Lung (tissue), 12 donors: ENCODE measurements around the gene RAI1. TPM values are rescaled to one million over a fixed set of nuclear protein-coding genes. Genes with fewer than 3 reads are reported as not detected.

ENCODE experiments used
- ATAC-seq: fragments of 200-7000 bp; cut with Tn5 transposase; one replicate; pipeline ENCODE4 v1.9.1; 2020; ENCODE audit warnings: moderate number of reproducible peaks; ENCODE audit not compliant: insufficient read depth, low FRiP score
- DNase-seq, 3 donors: peaks; one replicate each; pipeline ENCODE4 v3.0.0-alpha.2; 2013 to 2017
- H3K27ac ChIP-seq, 2 donors: one replicate each; pipeline ENCODE4 v1.5.1; 2013; ENCODE audit warnings: mild to moderate bottlenecking in 2 of 2, moderate library complexity in 2 of 2, control low read depth in 1 of 2, inconsistent platforms in 1 of 2, low read depth in 1 of 2, low read length in 1 of 2
- H3K27me3 ChIP-seq, 3 donors: one replicate each; pipeline ENCODE4 v1.5.1; 2013; ENCODE audit warnings: low read length in 2 of 3; ENCODE audit not compliant: control insufficient read depth in 3 of 3, insufficient read depth in 3 of 3
- H3K36me3 ChIP-seq, 4 donors: one replicate each; pipeline ENCODE4 v1.5.1; 2013; ENCODE audit warnings: low read length in 4 of 4, mild to moderate bottlenecking in 1 of 4, moderate library complexity in 1 of 4; ENCODE audit not compliant: control insufficient read depth in 4 of 4, insufficient read depth in 4 of 4
- H3K4me1 ChIP-seq, 5 donors: one replicate each; pipeline ENCODE4 v1.5.1; 2013; ENCODE audit warnings: low read length in 5 of 5, mild to moderate bottlenecking in 2 of 5, moderate library complexity in 1 of 5; ENCODE audit not compliant: control insufficient read depth in 5 of 5, insufficient read depth in 5 of 5
- H3K4me3 ChIP-seq: one replicate; pipeline ENCODE4 v1.5.1; 2013; ENCODE audit warnings: mild to moderate bottlenecking, control low read depth, moderate library complexity
- H3K9ac ChIP-seq, 2 donors: one replicate each; pipeline ENCODE4 v1.5.1; 2013; ENCODE audit warnings: low read length in 2 of 2, control low read depth in 1 of 2; ENCODE audit not compliant: insufficient read depth in 1 of 2
- H3K9me3 ChIP-seq, 4 donors: one replicate each; pipeline ENCODE4 v1.5.1; 2013; ENCODE audit warnings: low read length in 3 of 4, mild to moderate bottlenecking in 1 of 4, moderate library complexity in 1 of 4; ENCODE audit not compliant: control insufficient read depth in 4 of 4, insufficient read depth in 3 of 4
- CTCF ChIP-seq: IDR thresholded peaks from 2 replicates; pipeline ENCODE4 v1.5.1; 2012; ENCODE audit warnings: mild to moderate bottlenecking; ENCODE audit errors: control extremely low read depth, extremely low read depth
- WGBS, 2 donors: extraction: QIAGEN DNeasy Blood & Tissue Kit; methylation state at CpG; one replicate each; pipeline ENCODE4 v1.1.7; 2013; 5-methylcytosine and 5-hydroxymethylcytosine counted together
- polyA plus RNA-seq, 2 donors: library from polyadenylated mRNA; stranded (reverse); fragments of 200-250 nt; gene quantifications; one replicate each; pipeline ENCODE4 v1.2.1, GENCODE V29; 2013
- total RNA-seq, 2 donors: library from RNA; depleted of rRNA in 1 of 2; stranded (reverse); fragments of >200 nt in 1 of 2; gene quantifications; one replicate each; pipeline ENCODE4 v1.2.1, GENCODE V29; 2014 to 2021
- donor health status: control.
- donor health status: control.
- donor health status: Bipolar disorder and iron deficiency.
- donor health status: healthy.
- donor health status: DM: yes; HTN: yes; CAD: no.

RAI1 gene
- total and polyA plus RNA-seq, 4 donors: 14.5 to 44.4 (median 28.3) TPM

DNA sequence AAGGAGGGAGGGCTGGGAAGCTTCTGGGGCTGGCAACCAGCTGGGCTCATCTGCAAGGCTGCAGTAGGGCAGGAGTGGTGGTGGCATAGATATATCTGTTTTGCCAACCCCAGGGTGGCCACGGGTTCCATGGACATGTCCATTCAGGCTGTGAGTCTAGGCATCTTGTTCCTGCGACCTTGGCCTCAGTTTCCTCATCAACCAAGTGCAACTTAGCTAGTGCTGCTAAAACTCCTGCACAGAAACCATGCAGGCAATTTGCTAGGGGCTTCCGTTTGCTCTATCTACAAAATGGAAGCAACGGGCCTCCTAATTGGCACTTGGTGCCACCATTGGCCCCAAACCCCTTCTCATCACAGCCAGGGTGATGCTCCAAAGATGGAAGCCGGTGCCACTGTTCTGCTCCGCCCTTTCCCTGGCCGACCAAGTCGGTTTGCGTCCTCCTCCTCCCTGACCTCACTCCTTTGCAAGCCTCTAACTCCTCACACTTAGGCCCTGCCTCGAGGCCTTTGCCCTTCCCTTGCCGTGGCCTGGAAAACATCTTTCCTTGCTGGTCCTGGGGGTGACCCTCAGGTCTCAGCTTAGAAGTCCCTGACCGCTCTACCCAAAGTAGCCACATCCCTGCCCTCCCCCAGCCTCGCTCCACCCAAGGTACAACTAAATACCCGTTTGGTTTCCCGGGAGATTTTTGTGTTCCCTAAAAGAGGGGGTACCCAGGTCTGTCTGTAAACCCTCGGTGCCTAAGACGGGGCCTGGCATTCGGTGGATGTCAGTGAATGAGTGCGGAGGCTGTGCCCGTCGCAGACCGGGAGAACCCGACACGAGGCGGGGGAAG, 154.4 kb downstream of the RAI1 start:
- peak overlapping the region; percentile 71 to 72 for H3K27ac ChIP-seq
- peak overlapping the region; percentile 2 to 27 for H3K9ac ChIP-seq
- H3K36me3 ChIP-seq: peaks cover 0 to 7% (median 0%) of the 10 kb centered on the region in 4 donors
- ATAC-seq (no peak), DNase-seq (no peak)
- WGBS, 2 donors: 28 to 36% methylated on average over 25 of the region's 25 CpGs
- peaks cover 17 to 67% (median 45%) of the 10 kb centered on the region in 5 donors for H3K4me1 ChIP-seq
- no peaks in the 10 kb centered on the region for H3K9me3 ChIP-seq
- H3K4me3 ChIP-seq: peak overlapping the region; percentile 74
- no peak for TF ChIP-seq CTCF
- no peaks in the 10 kb centered on the region for H3K27me3 ChIP-seq

GRCh38 chr17:17836250-17836817, 155.1 kb downstream of the RAI1 start:
- peak; percentile 97 for DNase-seq
- Histone ChIP-seq H3K9ac (peak overlapping the region; percentile 23 to 82), H3K4me3 (peak overlapping the region; percentile 74), H3K27me3 (no peaks in the 10 kb centered on the region), H3K4me1 (peaks cover 22 to 67% (median 45%) of the 10 kb centered on the region in 5 donors), H3K27ac (peak overlapping the region; percentile 98 to 100), H3K9me3 (no peaks in the 10 kb centered on the region), H3K36me3 (peaks cover 0 to 2% (median 0%) of the 10 kb centered on the region in 4 donors)
- peak; percentile 66 for ATAC-seq
- no peak for TF ChIP-seq CTCF
- WGBS, 2 donors: 0% methylated on average over 55 to 69 of the region's 69 CpGs

- TF ChIP-seq CTCF: no peak
- no peaks in the 10 kb centered on the region for H3K27me3 ChIP-seq
- ATAC-seq (peak; percentile 10), DNase-seq (peak; percentile 61 to 64 (median 63))
- H3K4me3 ChIP-seq: peak within 1 kb of the TSS; percentile 74
- H3K27ac ChIP-seq: peak within 1 kb of the TSS; percentile 98 to 100
- no peaks in the 10 kb centered on the region for H3K9me3 ChIP-seq
- WGBS, 2 donors: 2% methylated on average over 43 to 52 of the region's 52 CpGs
- peaks cover 0 to 1% (median 0%) of the 10 kb centered on the region in 4 donors for H3K36me3 ChIP-seq
- H3K9ac ChIP-seq: peak within 1 kb of the TSS; percentile 27 to 82
- peaks cover 23 to 65% (median 41%) of the 10 kb centered on the region in 5 donors for H3K4me1 ChIP-seq
Measured at GRCh38 chr17:17836818-17837379, 155.6 kb downstream of the RAI1 start, which contains the start of gene SREBF1. Gene SREBF1 (minus strand): TSS chr17:17836986. CDS start chr17:17836817, 169 bp downstream.
